Activated CD4-positive, alpha-beta T cell treated with anti-CD3 and anti-CD28 coated beads, Interleukin-2, Interleukin-4, amounts not matched to agents 100 ng/mL and 50 ng/mL, durations not matched to agents 16 hours and 8 hours (primary cell): Measurements from ENCODE around the gene CPA3.

Source experiments
- DNase-seq: peaks from one replicate; pipeline ENCODE4 v3.0.0-alpha.2; 2020; ENCODE audit warnings: low spot score

CPA3 gene

DNA sequence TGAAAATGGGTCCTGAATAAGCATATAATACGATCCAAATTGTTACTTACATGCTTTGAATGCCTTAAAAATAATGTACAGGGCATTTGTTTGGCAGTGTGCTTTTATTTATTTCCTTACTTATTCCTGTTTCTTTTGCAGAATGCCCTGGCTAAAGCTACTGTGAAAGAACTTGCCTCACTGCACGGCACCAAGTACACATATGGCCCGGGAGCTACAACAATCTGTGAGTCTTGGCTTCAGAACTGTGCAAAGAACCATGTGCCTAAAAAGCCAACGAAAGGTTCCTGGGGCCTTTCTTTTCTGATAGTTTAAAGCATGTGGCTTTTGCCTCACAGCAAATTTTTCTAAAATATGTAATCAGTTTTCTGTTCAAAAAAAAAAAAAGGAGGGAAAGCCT, 7.8 kb upstream of the CPA3 start:
- DNase-seq, result no peak

DNA sequence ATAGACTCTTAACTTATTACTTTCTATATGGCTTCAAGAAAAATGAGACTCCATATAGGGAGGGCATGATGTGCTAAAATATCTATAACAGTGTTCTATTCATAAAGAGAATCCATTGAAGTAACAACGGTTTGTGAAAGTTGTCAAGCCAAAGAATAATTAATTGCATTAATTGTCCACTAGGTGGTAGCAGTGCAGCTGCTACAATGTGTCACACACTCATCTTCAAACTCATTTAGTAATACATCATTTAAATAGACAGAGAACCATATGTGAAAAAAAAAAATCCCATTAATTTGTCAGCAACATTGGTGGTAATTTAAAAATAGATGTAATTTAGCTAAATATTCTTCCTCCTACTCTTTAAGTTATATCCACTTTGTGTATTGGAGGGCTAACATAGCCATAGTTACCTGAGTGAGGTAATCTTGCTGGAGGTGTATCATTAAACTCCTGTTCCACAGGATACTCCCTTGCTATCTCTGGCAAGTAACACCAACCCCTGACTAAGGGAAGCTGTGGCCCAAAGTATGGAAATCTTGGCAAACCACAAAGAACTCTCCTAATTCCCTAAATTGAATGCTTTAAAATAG, 3.7 kb upstream of the CPA3 start:
- peak; percentile 31 for DNase-seq

DNA sequence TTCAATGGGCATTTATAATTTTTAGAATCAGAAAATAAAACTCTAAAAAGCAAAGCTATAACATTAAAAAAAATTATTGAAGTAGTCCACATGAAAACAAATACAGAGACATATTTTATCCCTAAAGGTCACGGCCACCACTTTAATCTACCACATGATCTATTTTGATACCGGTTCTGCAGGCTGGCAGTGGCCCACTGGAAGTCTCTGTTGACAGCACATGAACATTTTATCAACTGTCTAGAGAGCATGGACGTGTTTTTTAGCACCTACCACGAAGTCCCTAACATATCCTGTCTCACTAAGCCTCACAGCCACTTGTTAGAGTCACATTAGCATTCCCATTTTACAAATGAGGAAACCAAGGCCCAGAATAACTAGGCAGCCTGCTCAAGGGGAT, 1.8 kb upstream of the CPA3 start:
- no peak for DNase-seq

GRCh38 chr3:148863814-148864213, 1.3 kb upstream of the CPA3 start:
- DNase-seq, result no peak

GRCh38 chr3:148866261-148866660, 1.2 kb downstream of the CPA3 start:
- no peak for DNase-seq

DNA sequence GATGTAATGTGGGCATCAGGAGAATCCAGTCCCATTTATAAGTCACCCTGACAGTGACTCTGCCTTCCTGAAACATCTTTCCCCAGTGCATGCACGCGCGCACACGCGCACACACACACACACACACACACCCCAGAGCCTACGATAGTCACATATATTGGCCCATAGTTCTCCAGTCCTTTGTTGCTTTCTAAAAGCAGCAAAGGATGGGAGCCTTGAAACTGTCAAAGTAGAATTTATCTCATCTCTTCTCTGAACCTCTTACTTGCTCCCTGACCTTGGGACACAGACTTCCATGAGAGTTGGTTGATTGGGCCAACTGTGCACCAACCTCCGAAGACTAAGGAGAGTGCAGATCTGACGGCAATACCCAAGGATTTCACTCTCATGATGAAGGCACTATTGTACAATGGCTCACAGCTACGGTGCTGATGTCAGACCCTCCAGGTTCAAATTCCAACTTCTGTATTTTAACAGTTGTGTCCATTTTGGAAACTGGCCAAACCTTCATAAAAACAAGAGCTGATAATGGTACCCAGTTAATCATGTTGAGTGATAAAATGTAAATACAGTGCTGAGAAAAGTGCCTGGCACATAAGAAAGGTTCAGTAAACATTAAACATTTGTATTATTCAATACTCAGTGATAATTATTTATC, 8.3 kb downstream of the CPA3 start:
- no peak for DNase-seq

- no peak for DNase-seq
Measured at GRCh38 chr3:148873977-148874376, 8.9 kb downstream of the CPA3 start.

GRCh38 chr3:148878095-148878494, 13.0 kb downstream of the CPA3 start:
- no peak for DNase-seq

GRCh38 chr3:148879256-148879655, 14.2 kb downstream of the CPA3 start:
- no peak for DNase-seq

- no peak for DNase-seq
Measured at GRCh38 chr3:148880681-148881080, 15.6 kb downstream of the CPA3 start.

GRCh38 chr3:148881286-148881685, 16.2 kb downstream of the CPA3 start:
- no peak for DNase-seq

DNA sequence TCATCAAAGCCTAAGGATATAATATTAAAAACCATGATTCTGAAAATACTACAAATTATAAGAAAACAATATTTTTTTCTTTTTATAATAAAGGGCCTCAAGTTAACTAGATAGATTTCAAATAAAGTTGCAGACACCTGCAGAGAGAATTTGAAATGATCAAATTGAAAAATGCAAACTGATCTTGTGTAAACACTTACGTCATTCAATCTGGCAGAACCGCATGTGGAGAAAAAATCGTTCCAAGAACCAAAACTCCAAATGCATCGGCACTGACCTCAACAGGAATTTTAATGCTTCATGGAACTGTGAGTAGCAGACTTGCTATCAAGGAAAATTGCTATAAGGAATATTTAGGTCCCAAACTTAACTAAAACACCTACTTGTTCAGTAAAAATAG, 17.2 kb downstream of the CPA3 start:
- no peak for DNase-seq

DNA sequence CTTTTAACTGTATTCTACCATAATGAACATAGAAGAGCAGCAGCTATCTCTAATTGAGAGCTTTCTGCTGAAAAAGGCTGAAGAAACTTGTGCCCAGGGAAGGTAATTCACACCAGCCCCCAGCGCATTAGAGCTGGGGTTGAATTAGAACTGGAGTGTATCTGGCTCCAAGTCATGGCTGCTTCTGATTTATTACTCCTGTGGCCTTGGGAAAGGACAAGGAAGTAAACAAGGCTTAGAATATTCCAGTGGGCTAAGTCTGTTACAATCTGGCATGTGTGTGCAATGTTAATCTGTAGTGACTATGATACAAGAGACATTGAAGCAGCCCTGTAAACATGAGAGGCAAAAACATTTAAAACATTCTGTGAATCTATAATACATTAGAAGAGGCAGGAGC, 18.1 kb downstream of the CPA3 start:
- no peak for DNase-seq

DNA sequence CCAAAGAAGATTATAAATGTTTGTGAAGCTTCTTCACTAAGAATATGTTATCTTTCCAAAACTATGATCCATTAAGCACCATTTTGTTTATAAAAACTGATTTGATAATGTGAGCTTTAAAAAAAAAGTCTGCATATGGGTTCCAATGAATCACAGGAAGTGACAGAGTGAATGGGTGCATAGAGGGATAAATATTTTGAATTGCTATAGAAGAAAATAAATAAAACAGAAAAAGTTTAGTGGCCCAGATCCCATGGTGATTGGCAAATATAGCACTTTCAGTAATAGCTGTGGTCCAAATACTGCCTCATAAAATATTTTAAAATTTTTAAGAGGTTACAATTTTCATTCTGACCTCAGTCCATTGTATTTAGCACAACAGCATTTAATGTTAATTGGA, 19.2 kb downstream of the CPA3 start:
- DNase-seq, result no peak

DNA sequence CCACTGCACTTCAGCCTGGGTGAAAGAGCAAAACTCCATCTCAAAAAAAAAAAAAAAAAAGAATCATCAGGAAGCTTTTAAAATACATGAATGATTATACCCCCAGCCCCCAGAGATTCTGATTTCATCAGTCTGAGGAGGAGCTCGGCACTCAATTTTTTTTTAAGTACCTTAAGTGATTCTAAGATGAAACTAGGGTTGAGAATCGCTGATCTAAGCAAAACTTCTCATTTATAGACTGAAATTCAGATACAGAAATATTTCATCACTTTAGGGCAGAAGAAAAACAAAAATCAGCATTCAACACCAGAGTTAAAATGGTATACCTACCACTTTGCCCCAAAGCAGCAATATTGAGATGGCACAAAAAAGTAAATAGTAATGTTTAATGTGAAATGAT, 24.7 kb downstream of the CPA3 start:
- no peak for DNase-seq

DNA sequence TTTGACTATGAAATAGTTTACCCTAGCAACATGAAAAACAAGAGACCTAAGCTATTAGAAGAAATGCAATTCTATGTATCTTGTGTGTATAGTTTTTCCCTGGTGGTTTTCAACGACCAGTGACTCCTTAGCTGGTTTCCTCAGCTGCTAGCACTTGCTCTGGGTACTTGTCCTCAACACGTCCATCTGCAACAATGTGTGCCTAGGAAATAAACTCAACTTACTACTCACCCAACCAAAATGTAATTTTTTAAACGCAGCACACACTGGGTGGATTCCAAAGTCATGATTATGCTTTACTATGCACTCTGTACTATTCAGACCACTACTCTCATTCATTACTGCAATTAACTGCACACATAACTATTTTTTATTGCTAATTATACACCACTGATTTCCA, 31.0 kb downstream of the CPA3 start:
- no peak for DNase-seq

DNA sequence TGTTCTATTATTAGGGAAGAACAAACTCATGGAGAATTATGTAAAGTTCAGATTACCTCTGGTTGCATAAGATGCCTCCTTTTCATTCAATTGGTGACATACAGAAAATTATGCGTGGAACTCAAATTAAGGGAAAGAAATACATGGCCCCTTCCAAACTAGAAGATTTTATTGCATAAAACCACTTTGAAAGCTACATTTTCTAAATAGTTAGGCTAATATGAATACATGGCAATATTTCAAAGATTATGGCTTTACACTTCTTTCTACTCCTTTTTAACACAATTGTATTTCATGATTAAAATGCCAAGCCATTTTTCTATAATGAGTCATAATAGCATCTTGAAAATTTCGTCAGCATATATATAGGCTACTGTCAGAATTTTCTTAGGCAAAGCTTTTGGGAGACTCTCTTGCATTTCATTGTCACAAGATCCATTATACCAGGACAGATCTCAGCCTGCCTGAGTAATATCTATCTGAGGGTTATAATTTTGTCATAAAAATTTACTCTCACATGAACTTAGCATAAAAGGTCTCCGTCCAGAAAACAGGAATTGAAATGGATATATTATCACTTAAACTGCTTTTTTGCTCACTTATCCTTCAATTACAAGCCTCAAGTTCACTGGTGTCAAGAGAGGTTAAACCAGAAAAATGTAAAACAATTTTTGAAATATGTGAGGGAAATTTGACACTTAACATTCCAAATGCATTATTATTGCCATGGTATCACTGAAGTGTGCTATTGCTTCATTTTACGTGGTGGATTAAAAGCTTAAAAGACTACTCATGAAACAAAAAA, 37.1 kb downstream of the CPA3 start:
- DNase-seq, result no peak

DNA sequence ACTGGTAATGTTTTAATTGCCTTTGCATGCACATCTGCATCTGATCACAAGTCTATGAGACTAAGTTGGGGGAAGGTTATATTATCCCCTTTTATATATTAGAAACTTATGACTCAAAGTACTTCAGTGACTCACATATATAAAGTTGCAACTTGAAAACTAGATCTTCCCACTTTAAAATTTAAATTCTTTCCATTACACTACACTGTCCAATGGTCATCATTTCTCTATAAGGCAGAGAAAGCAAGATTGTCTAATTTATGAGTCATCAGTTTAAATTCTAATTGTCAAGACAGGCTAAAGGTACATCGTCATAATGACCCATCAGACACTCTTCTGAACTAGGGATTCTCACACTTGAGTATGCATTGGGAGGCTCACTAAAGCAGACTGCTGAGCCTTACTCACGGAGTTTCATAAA, 37.9 kb downstream of the CPA3 start:
- no peak for DNase-seq

DNA sequence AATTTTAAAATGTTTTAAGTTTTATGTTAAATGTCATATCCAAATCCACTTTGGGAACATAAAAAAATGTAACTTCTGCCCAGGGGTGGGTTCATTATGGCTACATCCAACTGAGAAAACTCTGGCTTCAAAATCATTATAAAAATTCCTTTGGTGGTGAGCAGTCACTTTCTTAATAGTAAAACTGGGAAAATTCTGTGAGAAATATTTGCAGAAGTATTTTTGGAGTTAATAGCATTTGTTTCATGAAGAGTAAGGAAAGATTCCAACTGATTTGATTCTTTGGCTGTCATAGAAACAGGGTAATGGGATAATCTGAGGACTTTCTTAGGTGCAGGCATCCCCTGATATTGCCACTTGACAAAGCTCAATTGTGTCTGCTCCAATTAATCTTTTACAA, 38.8 kb downstream of the CPA3 start:
- no peak for DNase-seq

GRCh38 chr3:148906667-148907066, 41.6 kb downstream of the CPA3 start:
- no peak for DNase-seq

- no peak for DNase-seq
Measured at GRCh38 chr3:148911173-148911572, 46.1 kb downstream of the CPA3 start.

DNA sequence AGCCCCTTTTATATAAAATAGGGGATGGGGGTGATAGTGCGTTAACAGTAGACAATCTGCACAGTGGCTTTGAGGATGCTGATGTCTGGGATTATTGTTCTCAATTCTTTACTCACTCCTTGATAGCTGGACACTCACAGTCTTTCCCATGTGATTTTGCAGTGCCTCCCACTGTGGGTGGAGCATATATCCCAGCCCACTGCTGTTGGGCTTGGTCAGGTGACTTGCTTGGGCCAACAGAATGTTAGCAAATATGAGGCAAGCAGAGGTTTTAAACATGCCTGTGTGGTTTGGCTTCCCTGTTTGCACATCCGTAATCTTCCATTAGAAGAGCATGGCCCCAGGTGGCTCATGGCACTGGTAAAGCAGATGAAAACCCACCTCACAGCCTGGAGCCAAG, 46.5 kb downstream of the CPA3 start:
- DNase-seq, result no peak

- DNase-seq, result no peak
Measured at GRCh38 chr3:148914936-148915690, 50.0 kb downstream of the CPA3 start.
